GM19372 (cell line): ENCODE results near the gene ADCY4.
A peak's percentile ranks its signal among the peaks of the same experiment; 100 is the strongest.

Experiments used
- ATAC-seq: cut with Tn5 transposase; IDR thresholded peaks from one replicate; pipeline ENCODE4 v1.9.1; 2021; ENCODE audit warnings: mild to moderate bottlenecking, low read depth, moderate library complexity; ENCODE audit not compliant: unreplicated experiment

The ADCY4 gene

DNA sequence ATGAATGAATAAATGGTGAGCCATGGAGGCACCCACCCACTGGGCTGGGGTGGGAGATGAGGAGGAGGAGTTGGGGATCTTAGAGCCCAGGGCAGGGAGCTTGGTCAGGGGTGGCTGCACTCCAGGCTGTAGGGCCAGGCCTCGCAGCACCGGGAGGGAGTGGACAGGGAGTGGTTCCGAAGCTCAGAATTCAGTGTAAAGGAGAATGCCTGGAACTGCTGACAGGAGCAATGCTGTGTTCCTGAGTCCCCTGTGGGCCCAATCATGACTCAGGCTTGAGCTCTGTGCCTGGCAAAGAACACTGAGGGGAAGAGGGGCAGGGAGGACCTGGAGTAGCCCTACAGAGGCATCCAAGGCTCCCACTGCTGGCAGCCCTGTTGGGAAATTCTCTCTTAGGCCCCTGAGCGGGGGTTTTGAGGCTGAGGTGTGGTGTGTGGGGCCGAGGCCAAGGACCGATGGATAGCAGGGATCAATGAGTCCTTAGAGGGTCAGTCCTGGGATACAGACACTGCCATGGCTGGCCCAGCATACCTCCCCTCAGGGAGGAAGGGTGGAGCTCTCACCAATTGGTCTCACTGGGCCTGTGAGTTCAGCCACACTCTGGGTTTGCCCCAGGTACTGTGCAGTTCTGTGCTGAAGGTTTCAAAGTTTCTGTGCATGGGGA lies 53.9 kb downstream of the ADCY4 start:
- no peak for ATAC-seq

GRCh38 chr14:24279301-24280186 lies 55.3 kb downstream of the ADCY4 start:
- no peak for ATAC-seq

GRCh38 chr14:24278424-24278823 lies 56.4 kb downstream of the ADCY4 start:
- ATAC-seq: no peak

GRCh38 chr14:24277606-24278321 lies 57.1 kb downstream of the ADCY4 start:
- no peak for ATAC-seq

DNA sequence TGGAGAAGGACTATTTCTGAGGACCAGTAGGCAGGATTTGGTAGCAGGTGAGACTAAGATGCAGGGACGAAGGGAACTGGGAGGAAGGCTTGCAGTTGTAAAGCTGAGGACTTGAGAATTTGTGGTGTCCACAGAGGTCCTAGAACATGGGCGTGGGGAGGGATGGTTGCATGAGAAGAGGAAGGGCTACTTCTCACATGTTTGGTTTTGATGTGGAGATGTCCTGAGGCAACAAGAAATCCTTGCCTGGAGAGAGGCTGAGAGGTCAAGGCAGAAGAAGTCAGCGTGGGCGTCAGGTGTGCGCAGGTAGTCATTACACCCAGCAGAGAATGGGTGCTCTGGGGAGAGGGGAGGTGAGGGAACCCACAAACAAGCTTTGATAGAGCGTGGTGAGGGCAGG lies 57.8 kb downstream of the ADCY4 start:
- ATAC-seq: no peak

DNA sequence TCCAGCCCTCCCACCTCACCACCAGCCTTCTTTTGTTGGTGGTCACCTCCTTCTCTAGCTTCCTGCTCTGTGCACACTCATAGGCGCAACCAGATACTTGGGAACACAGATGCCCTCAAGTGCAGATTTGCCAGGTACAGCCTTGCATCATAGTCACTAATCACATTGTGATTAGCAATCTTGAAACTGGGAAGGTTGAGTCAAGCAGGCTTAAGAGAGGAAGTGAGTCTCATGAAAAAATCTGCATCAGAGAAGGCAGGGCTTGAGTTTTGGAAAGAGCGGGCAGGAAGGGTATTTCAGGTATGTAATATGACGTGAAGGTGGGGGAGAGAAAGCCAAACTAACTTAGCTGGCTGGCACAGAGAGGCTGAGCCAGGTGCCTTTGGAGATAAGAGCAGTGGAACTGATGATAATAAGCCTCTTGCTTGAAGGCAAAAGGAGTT lies 60.7 kb downstream of the ADCY4 start:
- peak; percentile 31 for ATAC-seq

DNA sequence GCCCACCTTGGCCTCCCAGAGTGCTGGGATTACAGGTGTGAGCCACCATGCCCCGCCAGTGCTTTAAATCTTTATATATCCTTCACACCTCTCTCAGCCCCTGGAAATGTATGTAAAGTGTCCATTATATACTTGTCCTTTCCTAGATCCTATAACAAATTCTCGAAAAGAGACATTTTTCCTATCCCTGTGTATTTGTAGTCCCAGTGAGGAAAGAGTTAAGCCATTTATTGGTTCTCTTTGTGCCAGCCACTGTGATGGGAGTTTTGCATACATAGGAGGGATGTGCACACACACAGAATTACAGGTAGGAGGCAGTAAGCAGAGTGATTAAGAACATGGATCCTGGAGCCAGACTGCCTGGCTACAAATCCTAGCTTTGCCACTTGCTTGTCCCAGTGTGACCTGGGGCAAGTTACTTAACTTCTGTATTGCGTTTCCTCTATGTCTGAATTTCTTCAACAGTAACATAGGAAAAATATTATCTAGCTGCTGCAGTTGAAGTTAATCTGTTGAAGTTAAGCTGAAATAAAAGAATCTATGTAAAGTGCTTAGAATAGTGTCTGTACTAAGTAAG lies 61.4 kb downstream of the ADCY4 start:
- ATAC-seq: no peak

DNA sequence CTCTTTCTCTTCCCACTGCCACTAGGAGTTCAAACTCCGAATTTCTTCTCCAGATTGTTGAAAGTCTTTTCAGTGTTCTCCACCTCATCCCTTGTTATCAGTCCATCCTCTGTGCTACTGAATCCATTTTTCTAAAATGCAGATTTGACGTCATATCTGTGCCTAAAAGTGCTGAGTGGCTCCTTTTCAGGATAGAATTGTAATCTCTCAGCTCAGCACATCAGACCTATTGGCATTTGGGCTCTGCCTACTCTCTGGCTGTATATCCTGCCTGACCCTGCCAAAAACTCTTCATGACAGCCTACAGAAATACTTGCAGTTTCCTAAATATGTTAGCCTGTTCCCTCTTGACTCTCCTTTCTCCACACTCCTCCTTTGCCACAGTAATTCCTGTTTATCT lies 62.4 kb downstream of the ADCY4 start:
- no peak for ATAC-seq

DNA sequence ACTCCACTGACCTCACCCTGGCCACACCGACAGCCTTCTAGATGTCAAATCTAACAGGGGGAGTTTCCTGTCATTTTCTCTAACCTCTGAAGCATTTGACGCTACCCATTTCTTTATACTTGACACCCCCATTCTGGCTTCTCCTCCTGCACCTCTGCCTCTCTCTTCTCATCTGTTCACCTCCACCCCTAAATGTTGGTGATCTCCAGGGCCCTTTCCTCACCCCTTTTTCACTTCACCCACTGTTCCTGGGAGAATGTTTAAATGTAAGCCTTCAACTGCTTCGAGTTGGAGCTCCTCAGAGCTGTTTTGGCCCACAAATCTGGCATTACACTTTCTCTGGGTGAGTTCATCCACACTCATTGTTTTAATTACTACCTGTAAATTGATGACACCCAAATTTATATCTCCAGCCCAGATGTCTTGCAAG lies 63.0 kb downstream of the ADCY4 start:
- no peak for ATAC-seq

- peak; percentile 87 for ATAC-seq
Measured at GRCh38 chr14:24271134-24271833, 63.6 kb downstream of the ADCY4 start, which contains the start of gene RABGGTA. Gene RABGGTA (minus strand): TSS chr14:24271597. CDS start chr14:24271115, 482 bp downstream.

DNA sequence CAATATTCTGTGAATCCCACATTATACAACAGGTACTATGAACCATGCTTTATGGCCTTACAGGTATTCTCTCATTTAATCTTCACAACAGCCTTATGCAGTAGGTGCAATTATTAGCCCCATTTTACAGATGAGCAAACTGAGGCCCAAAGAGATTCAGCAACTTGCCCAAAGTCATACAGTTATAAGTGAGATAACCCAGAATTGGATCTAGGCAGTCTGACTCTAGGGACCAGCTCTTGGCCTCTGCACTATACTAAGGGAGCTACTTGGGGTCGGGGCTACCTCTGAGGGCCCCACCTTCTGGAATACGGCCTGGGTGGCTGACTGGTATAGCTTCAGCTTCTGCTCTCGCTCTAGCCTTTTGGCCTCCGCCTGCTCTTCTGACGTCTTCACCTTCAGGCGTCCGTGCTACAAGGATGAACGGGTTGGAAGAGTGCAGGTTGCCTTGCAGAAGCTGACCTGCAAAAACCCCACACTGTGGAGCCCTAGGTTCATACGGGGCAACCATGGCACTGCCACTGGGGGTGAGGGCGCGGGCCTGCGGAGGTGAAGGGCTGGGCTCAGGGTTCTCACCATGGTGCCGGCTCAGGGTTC lies 64.2 kb downstream of the ADCY4 start:
- ATAC-seq: no peak

DNA sequence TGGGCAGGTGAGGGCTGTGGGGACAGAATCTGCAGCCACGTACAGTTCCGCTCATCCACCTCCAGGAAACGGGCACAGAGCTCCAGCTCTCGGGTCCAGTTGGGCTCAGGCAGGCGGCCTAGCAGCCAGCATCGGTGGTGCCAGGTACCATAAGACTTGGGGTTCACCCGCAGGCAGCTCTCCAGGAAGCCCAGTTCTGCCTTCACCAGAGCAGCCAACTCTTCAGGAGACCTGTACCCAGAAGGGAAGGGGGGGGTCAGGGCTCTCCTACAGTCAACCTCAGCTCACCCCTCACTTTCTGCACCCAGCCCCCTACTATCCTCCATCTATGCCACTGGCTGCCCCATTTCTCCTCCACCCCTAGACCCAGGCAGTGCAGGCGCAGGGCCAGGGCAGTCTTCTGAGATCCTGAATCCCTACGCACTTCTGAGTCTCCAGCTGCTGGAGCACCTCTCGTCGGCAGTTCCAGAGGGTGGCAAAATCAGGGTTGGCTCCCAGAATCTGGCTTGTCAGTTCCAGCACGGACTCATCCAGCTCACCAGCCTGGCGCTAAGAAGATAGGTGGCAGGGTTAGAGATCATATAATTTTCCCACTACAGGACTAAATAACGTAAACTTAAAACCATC lies 64.8 kb downstream of the ADCY4 start:
- ATAC-seq: no peak

DNA sequence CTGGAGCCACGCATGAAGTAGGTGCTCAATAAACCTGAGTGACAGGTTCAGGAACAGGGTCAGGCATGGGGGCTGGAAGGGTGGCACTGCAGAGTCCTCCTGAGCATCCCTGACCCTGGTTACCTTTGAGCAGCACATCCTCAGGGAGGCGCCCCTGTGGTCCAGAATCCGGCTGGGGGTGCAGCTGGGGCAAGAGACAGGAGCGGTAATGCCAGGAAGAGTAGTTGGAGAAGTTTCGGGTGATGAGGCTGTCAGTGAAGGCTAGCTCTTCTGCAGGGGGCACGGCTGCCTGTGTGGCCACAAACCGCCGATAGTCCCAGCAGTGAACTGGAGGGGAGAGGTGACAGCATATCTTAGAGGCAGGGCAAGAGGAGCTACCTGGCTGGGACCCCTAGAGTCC lies 65.5 kb downstream of the ADCY4 start:
- ATAC-seq: no peak
